ENCODE measurements around the gene RAVER1.

DNA sequence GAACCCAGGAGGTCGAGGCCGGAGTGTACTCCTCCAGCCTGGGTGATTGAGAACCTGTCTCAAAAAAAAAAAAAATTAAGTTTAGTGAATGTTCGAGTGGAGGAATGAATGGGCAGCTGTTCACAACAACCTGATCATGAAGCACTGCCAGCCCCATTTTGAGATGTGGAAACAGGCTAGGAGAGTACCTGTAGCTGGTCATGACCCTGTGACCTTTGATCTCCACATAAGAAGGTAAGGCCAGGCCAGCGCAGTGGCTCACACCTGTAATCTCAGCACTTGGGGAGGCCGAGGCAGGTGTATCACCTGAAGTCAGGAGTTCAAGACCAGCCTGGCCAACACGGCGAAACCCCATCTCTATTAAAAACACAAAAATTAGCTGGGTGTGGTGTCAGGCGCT lies 7.6 kb downstream of the RAVER1 start:
- TF ChIP-seq CTCF (conservative IDR thresholded peaks at IDR 0.05; ENCODE audit: low read depth, low read length) (no peak), EZH2 (IDR thresholded peaks at IDR 0.05; ENCODE audit: borderline replicate concordance, low read depth, low read length, poor library complexity, severe bottlenecking) (no peak)

Measured in A673 (cell line).